ENCODE results near the gene SEC22C.

SEC22C gene

DNA sequence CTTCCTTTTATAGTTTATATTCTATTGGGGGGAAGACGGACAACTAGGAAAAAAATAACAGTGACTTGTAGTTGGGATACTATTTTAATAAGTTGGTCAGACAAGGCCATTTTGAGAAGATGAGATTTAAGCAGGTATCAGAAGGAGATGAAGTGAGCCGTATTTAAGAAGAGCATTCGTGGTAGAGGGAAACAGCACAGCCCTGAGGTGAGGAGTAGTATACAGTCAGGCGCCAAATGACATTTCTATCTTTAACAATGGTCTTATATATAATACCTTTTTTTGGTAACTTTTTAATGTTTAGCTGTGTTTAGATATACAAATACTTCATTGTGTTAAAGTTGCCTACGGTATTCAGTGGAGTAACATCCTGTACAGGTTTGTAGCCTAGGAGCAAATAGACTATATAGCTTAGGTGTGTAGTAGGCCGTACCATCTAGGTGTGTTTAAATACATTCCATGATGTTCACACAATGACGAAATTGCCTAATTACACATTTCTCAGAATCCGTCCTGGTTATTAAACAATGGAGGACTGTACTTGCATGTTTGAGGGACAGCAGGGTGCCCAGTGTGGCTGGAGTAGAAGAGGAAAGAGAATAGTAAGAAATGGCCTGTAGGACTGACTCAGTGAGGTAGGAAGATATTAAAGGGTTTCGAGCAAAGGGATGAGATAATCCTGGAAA lies 20.3 kb upstream of the SEC22C start:
- no peak overlapping the region for H2BK15ac ChIP-seq (ENCODE audit: low read length)
- H2BK120ac ChIP-seq (ENCODE audit: low read depth, low read length), result no peak overlapping the region
- no peak overlapping the region for H3K14ac ChIP-seq (ENCODE audit: low read length)
- no peak overlapping the region for H2AFZ ChIP-seq (ENCODE audit: low read length)
- peaks cover 0 to 48% of the 10 kb centered on the region in 2 donors for H3K36me3 ChIP-seq (replicated peaks in 1 of 2; ENCODE audit: control insufficient read depth in 2 of 2, insufficient read depth in 2 of 2, low read length in 2 of 2)
- no peak overlapping the region for H2AK5ac ChIP-seq (ENCODE audit: low read depth, low read length)
- no peak overlapping the region for H4K8ac ChIP-seq (ENCODE audit: low read depth, low read length)
- no peaks in the 10 kb centered on the region for H3K79me1 ChIP-seq (ENCODE audit: low read depth, low read length)
- H3K18ac ChIP-seq (ENCODE audit: low read length), result no peak overlapping the region
- H3K9me3 ChIP-seq (replicated peaks in 1 of 2; ENCODE audit: control insufficient read depth in 2 of 2, insufficient read depth in 1 of 2, low read depth in 1 of 2, low read length in 2 of 2), result peaks cover 0 to 13% of the 10 kb centered on the region in 2 donors
- no CpG with 5 or more reads among the region's 9 CpGs for WGBS, 2 donors (ENCODE audit: extremely low coverage in 2 of 2, insufficient read length in 2 of 2, insufficient replicate concordance in 1 of 2)
- peak overlapping the region in 1 of 2 donors; percentile 70 for H3K4me3 ChIP-seq (ENCODE audit: low read length in 2 of 2)
- no peak overlapping the region for H2BK12ac ChIP-seq (ENCODE audit: low read length)
- H3K27me3 ChIP-seq (ENCODE audit: control insufficient read depth in 3 of 3, insufficient read depth in 3 of 3, low read depth in 1 of 3, low read length in 3 of 3), result no peaks in the 10 kb centered on the region
- no peak overlapping the region for H3K27ac ChIP-seq (replicated peaks; ENCODE audit: low read length)
- DNase-seq (ENCODE audit: low spot score), result no peak
- no peak overlapping the region for H2BK5ac ChIP-seq (ENCODE audit: low read length)
- no peak overlapping the region for H3K9ac ChIP-seq (ENCODE audit: low read depth, low read length, poor library complexity)
- no peak overlapping the region for H3K23ac ChIP-seq (ENCODE audit: low read depth, low read length, poor library complexity)
- no peak overlapping the region for H3K4ac ChIP-seq (ENCODE audit: low read length)
- H3K4me1 ChIP-seq (ENCODE audit: control insufficient read depth in 2 of 2, insufficient read depth in 1 of 2, low read depth in 1 of 2, low read length in 2 of 2), result peaks cover 3% of the 10 kb centered on the region in 2 donors
- peak overlapping the region; percentile 30 for H3K4me2 ChIP-seq (ENCODE audit: insufficient read depth, low read length, poor library complexity, severe bottlenecking)
- H4K91ac ChIP-seq (ENCODE audit: low read depth, low read length, poor library complexity), result no peak overlapping the region

- Histone ChIP-seq H3K4me3 (ENCODE audit: low read length in 2 of 2) (peak overlapping the region; percentile 70 to 100), H3K9me3 (replicated peaks in 1 of 2; ENCODE audit: control insufficient read depth in 2 of 2, insufficient read depth in 1 of 2, low read depth in 1 of 2, low read length in 2 of 2) (peaks cover 0 to 13% of the 10 kb centered on the region in 2 donors), H4K8ac (ENCODE audit: low read depth, low read length) (no peak overlapping the region), H3K4me2 (ENCODE audit: insufficient read depth, low read length, poor library complexity, severe bottlenecking) (peak overlapping the region; percentile 57), H3K23ac (ENCODE audit: low read depth, low read length, poor library complexity) (peak overlapping the region; percentile 93), H2BK15ac (ENCODE audit: low read length) (peak overlapping the region; percentile 38), H4K91ac (ENCODE audit: low read depth, low read length, poor library complexity) (no peak overlapping the region), H2BK12ac (ENCODE audit: low read length) (no peak overlapping the region), H3K36me3 (replicated peaks in 1 of 2; ENCODE audit: control insufficient read depth in 2 of 2, insufficient read depth in 2 of 2, low read length in 2 of 2) (peaks cover 0 to 49% of the 10 kb centered on the region in 2 donors), H3K18ac (ENCODE audit: low read length) (peak overlapping the region; percentile 98), H3K4me1 (ENCODE audit: control insufficient read depth in 2 of 2, insufficient read depth in 1 of 2, low read depth in 1 of 2, low read length in 2 of 2) (peaks cover 3% of the 10 kb centered on the region in 2 donors), H3K9ac (ENCODE audit: low read depth, low read length, poor library complexity) (peak overlapping the region; percentile 100), H3K14ac (ENCODE audit: low read length) (peak overlapping the region; percentile 75), H2AFZ (ENCODE audit: low read length) (peak overlapping the region; percentile 95), H2AK5ac (ENCODE audit: low read depth, low read length) (no peak overlapping the region), H3K79me1 (ENCODE audit: low read depth, low read length) (no peaks in the 10 kb centered on the region), H3K4ac (ENCODE audit: low read length) (no peak overlapping the region), H2BK120ac (ENCODE audit: low read depth, low read length) (no peak overlapping the region), H2BK5ac (ENCODE audit: low read length) (peak overlapping the region; percentile 95), H3K27ac (replicated peaks; ENCODE audit: low read length) (peak overlapping the region; percentile 99), H3K27me3 (ENCODE audit: control insufficient read depth in 3 of 3, insufficient read depth in 3 of 3, low read depth in 1 of 3, low read length in 3 of 3) (no peaks in the 10 kb centered on the region)
- WGBS, 2 donors (ENCODE audit: extremely low coverage in 2 of 2, insufficient read length in 2 of 2, insufficient replicate concordance in 1 of 2), result no CpG with 5 or more reads among the region's 31 CpGs
- no peak for DNase-seq (ENCODE audit: low spot score)
Observed at GRCh38 chr3:42600958-42601675, 19.4 kb upstream of the SEC22C start.

DNA sequence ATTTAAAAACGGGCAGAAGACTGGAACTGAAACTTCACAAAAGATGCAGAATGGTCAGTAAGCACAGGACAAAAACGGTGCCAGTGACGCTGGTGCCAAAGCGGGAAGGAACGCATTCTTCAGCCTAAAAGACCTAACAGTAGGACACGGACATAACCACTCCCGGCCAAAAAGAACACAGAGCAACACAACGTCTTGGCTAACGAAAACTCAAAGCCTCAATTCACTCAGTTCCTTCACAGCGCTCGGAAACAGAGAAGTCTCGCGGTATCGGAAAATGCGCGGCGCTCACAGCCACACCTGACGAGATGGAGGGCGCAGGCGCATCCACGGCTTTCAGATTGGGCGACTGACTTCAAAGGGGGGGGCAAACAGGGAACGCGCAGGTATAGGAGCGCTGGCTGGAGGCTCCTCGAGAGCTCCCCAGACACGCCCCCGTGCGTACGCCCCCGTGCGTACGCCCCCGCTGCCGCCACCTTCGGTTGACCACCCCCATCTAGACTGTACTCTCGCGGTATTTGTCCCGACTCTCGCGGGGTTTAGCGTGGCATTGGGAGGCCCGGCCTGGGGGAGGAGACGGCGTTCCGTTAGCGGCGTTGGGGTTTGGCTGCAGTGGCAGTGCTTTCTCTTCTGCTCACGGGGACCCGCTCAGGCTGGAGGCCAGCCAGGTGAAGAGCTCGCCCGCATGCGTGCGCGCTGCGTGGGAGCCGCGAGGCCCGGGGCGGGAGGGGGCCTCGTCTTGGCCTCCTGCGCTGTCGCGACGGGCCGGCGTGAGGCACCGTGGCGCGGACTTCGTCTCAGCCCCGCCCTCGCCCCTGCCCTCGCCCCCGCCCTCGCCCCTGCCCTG lies 18.6 kb upstream of the SEC22C start, which contains the start of gene NKTR:
TSS of gene NKTR (plus strand) at position 576 of the 847 bp plus-strand sequence. CDS start 321 bp downstream, outside the sequence.
- peak within 1 kb of the TSS; percentile 98 for H4K8ac ChIP-seq (ENCODE audit: low read depth, low read length)
- H3K79me1 ChIP-seq (ENCODE audit: low read depth, low read length), result no peaks in the 10 kb centered on the region
- no CpG with 5 or more reads among the region's 76 CpGs for WGBS, 2 donors (ENCODE audit: extremely low coverage in 2 of 2, insufficient read length in 2 of 2, insufficient replicate concordance in 1 of 2)
- H3K4me3 ChIP-seq (ENCODE audit: low read length in 2 of 2), result peak within 1 kb of the TSS; percentile 70 to 100
- peaks cover 3% of the 10 kb centered on the region in 2 donors for H3K4me1 ChIP-seq (ENCODE audit: control insufficient read depth in 2 of 2, insufficient read depth in 1 of 2, low read depth in 1 of 2, low read length in 2 of 2)
- H3K9ac ChIP-seq (ENCODE audit: low read depth, low read length, poor library complexity), result peak within 1 kb of the TSS; percentile 100
- H2BK5ac ChIP-seq (ENCODE audit: low read length), result peak within 1 kb of the TSS; percentile 95
- peak within 1 kb of the TSS; percentile 99 for H3K27ac ChIP-seq (replicated peaks; ENCODE audit: low read length)
- no peaks in the 10 kb centered on the region for H3K27me3 ChIP-seq (ENCODE audit: control insufficient read depth in 3 of 3, insufficient read depth in 3 of 3, low read depth in 1 of 3, low read length in 3 of 3)
- H4K91ac ChIP-seq (ENCODE audit: low read depth, low read length, poor library complexity), result peak within 1 kb of the TSS; percentile 80
- H3K9me3 ChIP-seq (replicated peaks in 1 of 2; ENCODE audit: control insufficient read depth in 2 of 2, insufficient read depth in 1 of 2, low read depth in 1 of 2, low read length in 2 of 2), result peaks cover 0 to 13% of the 10 kb centered on the region in 2 donors
- peak; percentile 100 for DNase-seq (ENCODE audit: low spot score)
- peak within 1 kb of the TSS; percentile 93 for H3K23ac ChIP-seq (ENCODE audit: low read depth, low read length, poor library complexity)
- H2BK15ac ChIP-seq (ENCODE audit: low read length), result peak within 1 kb of the TSS; percentile 38
- H3K4ac ChIP-seq (ENCODE audit: low read length), result no peak within 1 kb of the TSS
- no peak within 1 kb of the TSS for H2AK5ac ChIP-seq (ENCODE audit: low read depth, low read length)
- peak within 1 kb of the TSS; percentile 57 for H3K4me2 ChIP-seq (ENCODE audit: insufficient read depth, low read length, poor library complexity, severe bottlenecking)
- H3K18ac ChIP-seq (ENCODE audit: low read length), result peak within 1 kb of the TSS; percentile 100
- H2BK120ac ChIP-seq (ENCODE audit: low read depth, low read length), result no peak within 1 kb of the TSS
- peaks cover 0 to 50% of the 10 kb centered on the region in 2 donors for H3K36me3 ChIP-seq (replicated peaks in 1 of 2; ENCODE audit: control insufficient read depth in 2 of 2, insufficient read depth in 2 of 2, low read length in 2 of 2)
- H2BK12ac ChIP-seq (ENCODE audit: low read length), result no peak within 1 kb of the TSS
- H3K14ac ChIP-seq (ENCODE audit: low read length), result peak within 1 kb of the TSS; percentile 94
- H2AFZ ChIP-seq (ENCODE audit: low read length), result peak within 1 kb of the TSS; percentile 95
